Endothelial cell of coronary artery (primary cell): Measurements from ENCODE around the gene NPTXR. TPM values are rescaled to one million over a fixed set of nuclear protein-coding genes. Genes with fewer than 3 reads are reported as not detected.

Source experiments
- total RNA-seq: library from RNA; depleted of rRNA; stranded (reverse); fragments of >200 nt; gene quantifications from 2 replicates; pipeline ENCODE4 v1.2.3, GENCODE V29; 2014

The NPTXR gene
- 0.18 and 0.47 TPM in 2 replicates for total RNA-seq

DNA sequence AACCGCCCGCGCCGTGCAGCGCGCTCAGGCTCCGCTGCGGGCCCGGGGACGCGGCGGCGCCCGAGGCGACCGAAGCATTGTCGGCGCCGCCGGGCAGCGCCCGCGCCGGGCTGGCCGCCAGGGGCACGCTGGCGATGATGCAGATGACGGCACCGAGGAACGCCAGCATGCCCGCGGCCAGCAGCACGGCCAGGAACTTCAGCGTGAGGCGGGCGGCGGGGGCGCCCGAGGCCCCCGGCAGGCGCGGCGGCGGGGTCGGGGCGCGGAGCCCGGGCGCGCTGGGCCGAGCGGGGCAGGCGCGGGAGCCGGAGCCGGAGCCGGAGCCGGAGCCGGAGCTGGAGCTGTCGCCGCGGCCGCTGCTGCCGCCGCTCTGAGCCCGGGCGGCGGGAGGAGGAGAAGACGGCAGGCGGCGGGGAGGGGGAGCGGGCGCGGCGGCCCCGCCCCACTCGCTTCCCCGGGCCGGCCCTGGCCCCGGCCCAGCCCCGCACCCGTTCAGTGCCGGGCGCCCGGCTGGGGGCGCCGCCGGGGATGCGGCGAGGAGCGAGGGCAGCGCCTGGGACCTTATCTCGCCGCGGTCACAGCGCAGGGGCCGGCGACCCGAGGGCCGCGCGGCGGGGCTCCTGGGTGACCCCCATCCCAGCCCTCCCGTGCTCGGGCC is at the start of gene NPTXR:
Gene NPTXR, minus strand, starts transcription at position 372 of the 658 bp plus-strand sequence.

DNA sequence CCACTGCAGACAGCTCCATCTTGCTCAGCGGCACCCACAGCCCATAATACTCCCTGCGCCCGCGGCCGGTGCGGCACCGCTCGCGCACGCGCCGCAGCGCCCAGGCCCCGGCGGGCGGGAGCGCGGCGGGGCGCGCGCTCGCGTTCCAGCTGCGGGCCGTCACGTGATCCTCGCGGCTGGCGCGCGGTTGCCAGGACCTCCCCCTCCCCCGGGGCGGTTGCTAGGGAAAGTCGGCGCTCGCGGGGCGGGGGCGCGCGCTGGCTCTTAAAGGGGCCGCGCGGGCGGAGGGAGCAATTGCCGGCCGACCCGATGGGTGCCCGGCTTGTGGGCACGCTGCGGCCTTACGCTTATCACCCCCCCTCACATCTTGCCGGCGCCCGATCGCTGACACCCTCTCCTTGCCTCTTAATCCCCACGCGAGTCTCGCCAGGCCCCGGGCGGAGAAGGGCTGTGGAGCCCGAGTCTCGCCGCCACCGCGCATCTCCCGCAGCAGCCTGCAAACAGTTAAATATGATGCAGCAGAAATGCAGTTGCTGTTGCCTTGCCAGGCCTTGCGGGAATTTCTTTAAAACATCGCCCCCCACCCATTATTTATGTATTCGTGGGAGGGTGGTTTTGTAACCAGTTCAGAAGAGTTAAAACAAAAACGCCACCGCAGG is 28.5 kb upstream of the NPTXR start, which contains the start of gene CBX6:
Gene CBX6, minus strand, starts transcription at position 45 of the 659 bp plus-strand sequence. Its CDS starts 26 bp downstream, at position 19.

DNA sequence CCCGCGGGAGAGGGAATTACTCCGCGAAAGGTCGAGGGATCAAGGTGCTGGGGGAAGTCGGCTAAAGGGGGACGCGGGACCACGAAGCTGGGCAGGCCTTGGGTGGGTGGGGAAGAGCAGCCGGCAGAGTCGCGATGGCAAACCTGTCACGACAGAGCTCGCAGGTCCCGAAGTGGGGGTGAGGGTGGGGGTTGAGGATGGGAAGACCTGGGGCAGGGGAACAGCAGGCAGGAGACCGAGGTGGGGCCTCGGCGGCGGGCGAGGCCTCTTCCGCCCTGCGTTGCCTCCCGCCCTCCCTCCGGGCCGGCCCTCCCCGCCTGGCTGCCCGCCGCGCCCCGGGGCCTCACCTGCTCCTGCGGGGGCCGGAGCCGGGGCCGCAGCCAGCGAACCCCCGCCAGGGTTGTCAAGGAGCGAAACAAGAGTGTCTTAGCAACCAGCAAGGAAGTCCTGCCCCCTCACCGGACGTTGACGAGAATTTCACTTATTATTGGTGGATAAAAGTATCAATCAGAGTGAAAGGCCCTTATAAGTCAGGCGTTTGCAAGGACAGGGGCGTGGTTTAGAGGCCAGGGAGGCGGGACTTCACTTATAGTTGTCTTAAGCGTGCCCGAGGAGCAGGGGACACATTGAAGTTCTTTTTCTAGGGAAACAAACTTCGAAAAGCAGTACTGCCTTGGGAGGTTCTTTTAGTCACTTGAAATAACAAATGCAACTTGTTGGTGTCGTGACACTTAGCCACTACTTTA is 49.9 kb downstream of the NPTXR start, which contains the start of gene DNAL4:
Gene DNAL4, minus strand, starts transcription at position 423 of the 746 bp plus-strand sequence. CDS start 11,412 bp downstream, outside the sequence.

Other genes starting within 250 kb of the NPTXR start
- gene FAM227A, start 187.6 kb downstream of the NPTXR start, total RNA-seq, result 0.72 and 2.1 TPM in 2 replicates
- gene CBY1, start 187.4 kb downstream of the NPTXR start, total RNA-seq, result 21.8 and 23.3 TPM in 2 replicates
- gene TOMM22, start 162.1 kb downstream of the NPTXR start, total RNA-seq, result 73.9 and 100 TPM in 2 replicates
- gene JOSD1, start 143.1 kb downstream of the NPTXR start, total RNA-seq, result 56.3 and 61.4 TPM in 2 replicates
- gene GTPBP1, start 138.1 kb downstream of the NPTXR start, total RNA-seq, result 26.9 and 39.2 TPM in 2 replicates
- gene SUN2, start 88.0 kb downstream of the NPTXR start, total RNA-seq, result 80.3 and 114 TPM in 2 replicates
- gene DNAL4, start 49.9 kb downstream of the NPTXR start, total RNA-seq, result 14.2 and 15.2 TPM in 2 replicates
- 25.9 and 30.3 TPM in 2 replicates for gene CBX6, start 28.2 kb upstream of the NPTXR start, total RNA-seq
- not detected in 2 replicates for gene APOBEC3A, start 113.6 kb upstream of the NPTXR start, total RNA-seq
- 0.38 and 1.3 TPM in 2 replicates for gene APOBEC3B, start 138.3 kb upstream of the NPTXR start, total RNA-seq
- gene APOBEC3C, start 170.2 kb upstream of the NPTXR start, total RNA-seq, result 1.7 and 2.2 TPM in 2 replicates
- 0.18 and 1.0 TPM in 2 replicates for gene APOBEC3D, start 177.1 kb upstream of the NPTXR start, total RNA-seq
- gene APOBEC3F, start 196.8 kb upstream of the NPTXR start, total RNA-seq, result 4.0 and 5.2 TPM in 2 replicates
- 2.1 and 3.8 TPM in 2 replicates for gene APOBEC3G, start 233.2 kb upstream of the NPTXR start, total RNA-seq